GM19372 (cell line): ENCODE results near the gene ARMC12.

Experiments used
- ATAC-seq: cut with Tn5 transposase; IDR thresholded peaks from one replicate; pipeline ENCODE4 v1.9.1; 2021; ENCODE audit warnings: mild to moderate bottlenecking, low read depth, moderate library complexity; ENCODE audit not compliant: unreplicated experiment

ARMC12 gene

DNA sequence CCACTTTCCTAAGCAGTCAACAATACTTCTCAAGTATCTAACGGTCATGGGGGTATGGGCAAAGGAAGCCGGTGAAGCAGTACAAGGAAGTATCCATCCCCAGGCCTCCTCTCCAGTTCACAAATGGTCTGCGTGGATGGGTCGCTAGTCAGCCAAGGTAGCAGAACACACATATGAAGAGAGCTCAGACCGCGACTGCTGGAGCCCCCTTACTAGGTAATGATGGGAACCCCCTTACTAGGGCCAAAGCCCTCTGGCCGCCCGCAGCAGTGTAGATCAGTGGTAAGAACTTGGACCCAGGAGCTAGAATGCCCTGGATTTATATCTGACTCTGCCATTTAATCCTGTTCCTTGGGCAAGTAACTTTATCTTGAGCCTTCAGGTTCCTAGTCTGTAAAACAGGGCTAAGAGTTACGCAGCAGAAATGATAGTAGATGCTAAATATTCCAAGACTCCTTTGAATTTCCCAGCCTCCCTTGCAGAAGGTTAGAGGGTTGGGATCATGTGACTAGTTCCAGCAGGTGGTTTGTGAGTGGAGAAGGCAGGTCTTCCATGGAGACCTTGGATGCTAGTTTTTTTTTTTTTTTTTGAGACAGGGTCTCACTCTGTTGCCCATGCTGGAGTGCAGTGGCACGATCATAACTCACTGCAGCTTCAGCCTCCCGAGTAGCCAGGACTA is 37.4 kb downstream of the ARMC12 start:
- ATAC-seq, result no peak

DNA sequence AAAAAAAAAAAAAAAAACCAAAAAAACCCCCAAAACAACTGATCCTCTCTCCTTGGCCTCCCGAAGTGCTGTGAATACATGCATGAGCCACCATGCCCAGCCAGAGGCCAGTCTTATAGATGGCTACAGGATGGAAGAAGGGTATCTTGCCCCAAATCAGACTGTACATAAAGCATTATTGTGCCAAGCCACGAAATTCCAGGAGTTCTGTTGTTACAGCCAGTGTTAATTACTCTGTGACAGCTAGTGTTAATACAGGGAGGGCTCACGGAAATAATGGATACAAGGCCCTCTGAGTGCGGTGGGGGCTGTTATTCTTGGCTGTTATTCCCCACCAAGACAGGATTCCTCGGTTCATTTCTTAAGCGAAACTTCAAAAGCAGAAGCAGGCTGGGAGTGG is 38.2 kb downstream of the ARMC12 start:
- no peak for ATAC-seq

DNA sequence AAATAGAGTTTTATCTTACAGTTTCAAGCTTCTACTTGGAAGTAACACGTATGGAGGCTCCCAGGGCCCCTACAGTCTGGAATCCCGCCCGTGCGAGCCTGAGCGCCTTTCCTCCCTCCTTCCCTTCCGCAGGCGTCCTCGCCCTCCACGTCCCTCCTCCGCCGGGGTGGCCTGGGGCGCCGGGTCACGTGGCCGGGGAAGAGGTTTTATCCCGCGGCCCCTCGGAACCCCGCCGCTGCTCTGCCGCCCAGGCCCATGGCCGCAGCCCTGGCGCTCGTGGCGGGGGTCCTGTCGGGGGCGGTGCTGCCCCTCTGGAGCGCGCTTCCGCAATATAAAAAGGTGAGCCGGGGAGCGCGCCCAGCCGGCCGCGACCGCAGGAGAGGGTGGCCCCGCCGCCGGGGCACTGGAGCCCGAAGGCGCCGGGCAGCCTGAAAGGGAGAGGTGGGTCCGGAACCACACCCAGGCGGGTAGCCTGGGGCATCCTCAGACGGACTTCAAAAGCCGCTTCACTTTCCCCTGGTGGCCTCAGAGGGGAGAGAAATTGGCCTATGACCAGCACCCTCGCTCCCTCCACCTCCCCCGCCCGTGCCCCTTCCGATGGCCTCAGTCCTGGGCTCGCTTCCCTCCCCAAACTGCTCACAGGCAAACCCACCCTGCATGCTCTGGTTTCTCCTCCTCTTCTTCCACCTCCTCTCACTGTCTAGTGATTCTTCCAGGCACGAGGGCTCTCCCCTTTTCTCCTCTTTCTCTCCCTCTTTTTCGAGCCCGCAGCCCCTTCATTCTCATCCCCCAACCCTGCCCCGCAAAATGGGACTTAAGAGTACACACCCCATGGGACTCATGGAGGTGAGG is 39.8 kb downstream of the ARMC12 start, which contains the start of gene CLPSL2:
Gene CLPSL2 (plus strand): TSS at position 235 of the 852 bp plus-strand sequence. CDS start 21 bp downstream, at position 256.
- no peak for ATAC-seq

DNA sequence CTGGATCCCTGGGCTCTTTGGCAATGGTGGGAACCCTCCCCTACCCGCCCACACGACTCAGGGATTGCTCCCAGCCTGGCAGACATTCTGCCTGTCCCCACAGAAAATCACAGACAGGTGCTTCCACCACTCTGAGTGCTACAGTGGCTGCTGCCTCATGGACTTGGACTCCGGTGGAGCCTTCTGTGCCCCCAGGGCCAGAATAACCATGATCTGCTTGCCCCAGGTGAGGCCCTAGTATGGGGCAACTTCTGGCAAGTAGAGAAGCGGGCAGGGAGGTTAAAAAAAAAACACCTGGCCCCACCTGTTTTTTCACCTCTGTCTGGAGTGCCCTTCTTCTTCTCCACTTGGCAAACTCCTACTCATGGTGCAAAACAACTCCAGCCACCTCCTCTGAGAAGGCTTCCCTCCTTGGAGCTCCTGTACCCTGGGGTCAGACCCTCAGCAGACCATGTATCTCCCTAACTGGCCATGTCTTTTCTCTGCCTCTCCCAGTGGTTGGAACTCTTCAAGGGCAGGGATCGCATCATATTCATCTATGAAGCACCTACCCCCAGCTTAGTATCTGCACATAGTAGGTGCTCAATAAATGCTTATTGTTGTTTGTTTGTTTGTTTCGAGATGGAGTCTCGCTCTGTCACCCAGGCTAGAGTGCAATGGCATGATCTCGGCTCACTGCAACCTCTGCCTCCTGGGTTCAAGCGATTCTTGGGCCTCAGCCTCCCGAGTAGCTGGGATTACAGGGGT is 40.7 kb downstream of the ARMC12 start:
- no peak for ATAC-seq

DNA sequence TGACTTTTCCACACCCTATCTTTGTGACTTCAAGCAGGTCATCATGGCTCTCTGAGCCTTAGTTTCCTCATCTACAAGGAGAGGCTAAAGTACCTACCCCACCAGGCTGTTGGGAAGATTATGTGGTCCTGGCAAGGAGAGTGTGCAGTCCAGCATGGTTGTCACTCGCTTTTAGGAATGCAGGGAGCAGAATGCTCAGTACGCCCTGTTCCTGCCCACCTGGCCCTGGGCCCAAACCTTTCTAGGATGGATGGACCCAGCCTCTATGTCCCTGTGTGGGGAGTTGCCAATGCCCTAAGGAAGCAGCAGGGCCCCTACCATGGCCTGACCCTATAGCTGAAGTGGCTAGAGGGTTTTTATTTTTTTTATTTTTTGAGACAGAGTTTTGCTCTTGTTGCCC is 41.6 kb downstream of the ARMC12 start:
- ATAC-seq, result no peak

DNA sequence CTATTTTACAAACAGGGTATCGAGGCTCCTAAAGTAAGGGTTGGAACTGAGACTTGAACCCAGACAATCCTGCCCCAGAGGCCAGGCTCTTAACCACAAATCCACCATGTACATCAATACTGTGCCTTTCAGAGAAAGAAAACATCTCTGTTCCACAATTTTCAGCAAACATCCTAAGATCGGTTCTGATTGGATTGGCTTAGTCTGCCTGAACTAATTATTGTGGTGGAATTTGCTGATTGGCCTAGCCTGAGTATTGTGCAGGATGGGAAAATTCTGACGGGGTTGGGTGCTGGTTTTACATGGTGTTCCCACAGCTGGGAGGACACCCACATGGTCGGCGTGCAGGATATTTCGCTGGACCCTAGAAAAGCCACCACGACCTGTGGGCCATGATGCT is 43.9 kb downstream of the ARMC12 start, which contains the start of gene CLPSL1:
Gene CLPSL1 (plus strand): TSS at position 301 of the 400 bp plus-strand sequence. CDS start 92 bp downstream, at position 393.
- ATAC-seq, result no peak

DNA sequence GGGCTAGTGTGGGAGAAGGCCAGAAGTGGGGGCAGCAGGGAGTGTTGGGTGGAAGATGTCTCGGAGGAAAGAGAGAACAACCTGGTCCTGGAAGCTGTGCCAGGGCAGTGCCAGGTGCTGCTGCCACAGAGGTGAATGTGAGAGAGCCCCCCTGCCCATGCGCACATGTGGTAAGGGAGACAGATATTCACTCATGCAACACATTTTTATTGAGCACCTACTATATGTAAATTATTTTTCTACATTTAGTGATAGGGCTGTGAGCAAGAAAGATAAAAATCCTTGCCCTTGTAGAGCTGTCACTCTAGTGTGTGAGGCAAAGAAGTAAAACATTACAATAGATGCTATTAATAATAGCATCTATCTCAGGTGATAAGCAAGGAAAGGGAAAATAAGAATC is 44.5 kb downstream of the ARMC12 start:
- ATAC-seq, result no peak

DNA sequence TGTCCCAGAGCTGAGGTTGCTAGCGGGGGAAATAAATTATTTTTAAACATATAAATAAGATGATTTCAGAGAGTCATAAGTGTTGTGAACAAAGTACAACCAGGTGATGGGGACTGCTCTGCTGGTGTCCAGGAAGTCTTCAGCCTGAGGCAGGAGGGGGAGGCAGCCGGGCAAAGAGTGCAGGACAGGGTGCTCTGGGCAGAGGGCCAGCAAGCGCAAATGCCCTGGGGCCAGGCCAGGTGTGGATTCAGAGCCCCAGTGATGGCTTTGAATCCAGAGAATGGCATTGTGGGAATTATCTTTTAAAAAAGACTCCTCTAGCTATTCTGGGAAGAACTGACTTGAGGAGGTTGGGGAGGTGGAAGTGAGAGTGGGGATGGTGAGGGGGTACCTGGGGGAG is 45.6 kb downstream of the ARMC12 start:
- ATAC-seq, result no peak

DNA sequence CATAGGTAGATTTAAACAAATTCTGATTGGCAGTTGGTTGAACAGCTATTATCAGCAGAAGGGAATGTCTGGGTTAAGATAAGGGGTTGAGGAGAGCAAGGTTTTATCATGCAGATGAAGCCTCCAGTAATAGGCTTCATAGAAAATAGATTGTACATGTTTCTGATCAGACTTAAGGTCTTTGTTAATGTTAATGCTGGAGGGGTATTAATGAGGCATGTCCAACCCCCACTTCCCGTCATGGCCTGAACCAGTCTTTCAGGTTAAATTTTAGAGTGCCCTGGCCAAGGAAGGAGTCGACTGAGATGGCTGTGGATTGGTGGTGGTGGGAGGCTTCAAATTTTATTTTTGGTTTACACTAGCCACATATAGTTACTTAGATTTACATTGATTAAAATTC is 47.4 kb downstream of the ARMC12 start:
- no peak for ATAC-seq

DNA sequence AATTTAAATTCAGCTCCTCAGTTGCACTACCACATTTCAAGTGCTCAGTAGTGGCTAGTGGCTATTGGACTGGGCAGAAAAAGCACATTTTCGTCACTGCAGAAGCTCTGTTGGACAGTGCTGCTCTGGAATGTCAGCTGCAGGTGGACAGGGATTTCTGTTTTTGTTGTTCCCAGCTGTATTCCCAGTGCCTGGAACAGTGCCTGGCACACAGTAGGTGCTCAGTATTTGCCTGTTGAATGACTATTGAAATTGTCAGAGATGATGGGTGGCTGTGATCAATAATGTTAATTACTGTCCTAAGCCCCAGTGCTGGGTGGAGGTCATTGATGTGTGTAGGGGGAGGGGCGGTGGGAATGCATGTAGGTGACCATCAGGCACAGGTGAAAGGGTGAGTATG is 49.4 kb downstream of the ARMC12 start:
- no peak for ATAC-seq

DNA sequence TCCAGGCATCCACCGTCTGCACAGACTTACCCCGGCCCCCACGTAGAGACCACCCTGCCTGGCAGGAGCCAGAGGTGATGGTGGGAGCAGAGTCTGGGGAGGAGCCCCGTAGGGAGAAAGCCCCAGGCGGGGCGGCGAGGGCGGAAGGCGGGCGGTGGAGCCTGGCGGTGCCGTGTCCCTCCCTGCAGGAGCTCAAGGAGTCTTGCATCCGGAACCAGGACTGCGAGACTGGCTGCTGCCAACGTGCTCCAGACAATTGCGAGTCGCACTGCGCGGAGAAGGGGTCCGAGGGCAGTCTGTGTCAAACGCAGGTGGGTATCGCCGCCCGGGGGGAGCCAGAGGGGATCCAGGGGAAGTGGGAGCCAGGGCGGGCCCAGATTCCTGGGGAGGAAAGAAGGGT is 50.0 kb downstream of the ARMC12 start:
- ATAC-seq, result no peak

DNA sequence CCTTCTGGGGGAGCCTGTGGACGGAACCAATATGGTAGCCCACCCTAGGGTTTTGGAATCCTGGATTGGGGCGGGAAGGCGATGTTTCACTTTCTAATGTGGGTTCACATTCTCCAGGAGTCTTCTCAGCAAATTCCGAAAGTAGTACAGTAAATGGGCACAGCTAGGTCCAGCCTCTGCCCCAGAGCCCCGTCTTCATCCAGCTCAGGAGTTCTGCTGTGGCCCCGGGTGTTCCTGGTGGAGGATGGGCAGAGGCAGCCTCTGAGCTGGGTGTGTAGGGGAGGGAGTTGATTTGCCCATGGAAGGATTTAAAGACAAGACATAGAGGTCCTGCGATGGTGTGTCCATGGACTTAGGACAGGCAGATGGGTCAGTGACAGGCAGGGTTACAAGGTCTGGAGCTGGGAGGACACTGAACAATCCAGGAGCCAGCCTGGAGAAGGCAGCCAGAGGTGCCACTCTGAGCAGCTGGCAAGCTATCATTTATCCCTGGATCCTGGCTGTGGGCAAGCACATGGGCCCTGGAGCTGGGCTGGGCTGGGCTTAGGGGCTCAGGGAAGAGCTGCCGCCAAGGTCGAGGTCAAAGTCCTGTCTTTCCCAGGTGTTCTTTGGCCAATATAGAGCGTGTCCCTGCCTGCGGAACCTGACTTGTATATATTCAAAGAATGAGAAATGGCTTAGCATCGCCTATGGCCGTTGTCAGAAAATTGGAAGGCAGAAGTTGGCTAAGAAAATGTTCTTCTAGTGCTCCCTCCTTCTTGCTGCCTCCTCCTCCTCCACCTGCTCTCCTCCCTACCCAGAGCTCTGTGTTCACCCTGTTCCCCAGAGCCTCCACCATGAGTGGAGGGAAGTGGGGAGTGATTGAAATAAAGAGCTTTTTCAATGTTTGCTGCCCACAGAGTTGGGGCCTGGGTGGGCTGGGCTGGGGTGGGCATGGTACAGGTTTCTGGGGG is 50.7 kb downstream of the ARMC12 start:
- ATAC-seq, result no peak

DNA sequence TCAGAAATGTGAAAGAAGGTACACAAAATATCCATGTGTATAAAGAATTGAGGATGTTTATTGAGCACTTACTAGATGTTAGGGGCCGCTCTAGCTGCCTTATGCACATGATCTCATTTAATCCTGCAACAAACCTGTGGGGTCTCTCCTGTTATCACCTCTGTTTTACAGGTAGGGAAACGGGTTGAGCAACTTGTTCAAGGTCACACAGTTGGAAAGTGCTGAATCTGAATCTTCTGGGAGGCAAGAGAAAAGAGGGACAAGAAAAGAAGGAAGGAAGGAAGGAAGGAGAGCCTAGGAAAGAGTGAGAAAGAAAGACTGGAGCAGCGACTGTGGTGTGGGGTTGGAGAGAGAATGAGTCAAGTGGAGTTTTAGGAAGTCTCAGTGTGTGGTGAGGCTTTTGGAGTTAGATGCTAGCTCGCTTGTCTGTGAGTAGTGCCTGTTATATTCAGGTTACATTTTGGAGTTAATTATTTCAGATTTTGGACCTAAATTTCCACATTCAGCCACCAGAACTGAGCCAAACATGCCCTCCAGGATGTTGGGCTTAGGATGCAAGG is 51.7 kb downstream of the ARMC12 start:
- ATAC-seq, result no peak

DNA sequence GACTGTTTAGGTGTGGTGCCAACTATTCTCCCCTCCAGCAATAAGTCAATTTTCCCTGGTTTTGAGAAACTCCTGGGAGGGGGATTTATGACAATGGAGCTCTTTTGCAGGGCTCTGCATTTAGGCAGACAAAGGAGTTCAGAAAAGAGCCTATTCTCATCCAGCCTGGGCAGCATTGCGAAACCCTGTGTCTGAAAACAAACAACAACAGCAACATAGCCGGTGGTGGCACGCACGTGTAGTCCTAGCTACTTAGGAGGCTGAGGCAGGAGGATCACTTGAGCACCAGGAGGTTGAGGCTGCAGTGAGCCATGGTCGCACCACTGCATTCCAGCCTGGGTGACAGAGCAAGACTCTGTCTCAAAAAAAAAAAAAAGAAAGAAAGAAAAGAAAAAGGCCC is 53.9 kb downstream of the ARMC12 start:
- no peak for ATAC-seq

DNA sequence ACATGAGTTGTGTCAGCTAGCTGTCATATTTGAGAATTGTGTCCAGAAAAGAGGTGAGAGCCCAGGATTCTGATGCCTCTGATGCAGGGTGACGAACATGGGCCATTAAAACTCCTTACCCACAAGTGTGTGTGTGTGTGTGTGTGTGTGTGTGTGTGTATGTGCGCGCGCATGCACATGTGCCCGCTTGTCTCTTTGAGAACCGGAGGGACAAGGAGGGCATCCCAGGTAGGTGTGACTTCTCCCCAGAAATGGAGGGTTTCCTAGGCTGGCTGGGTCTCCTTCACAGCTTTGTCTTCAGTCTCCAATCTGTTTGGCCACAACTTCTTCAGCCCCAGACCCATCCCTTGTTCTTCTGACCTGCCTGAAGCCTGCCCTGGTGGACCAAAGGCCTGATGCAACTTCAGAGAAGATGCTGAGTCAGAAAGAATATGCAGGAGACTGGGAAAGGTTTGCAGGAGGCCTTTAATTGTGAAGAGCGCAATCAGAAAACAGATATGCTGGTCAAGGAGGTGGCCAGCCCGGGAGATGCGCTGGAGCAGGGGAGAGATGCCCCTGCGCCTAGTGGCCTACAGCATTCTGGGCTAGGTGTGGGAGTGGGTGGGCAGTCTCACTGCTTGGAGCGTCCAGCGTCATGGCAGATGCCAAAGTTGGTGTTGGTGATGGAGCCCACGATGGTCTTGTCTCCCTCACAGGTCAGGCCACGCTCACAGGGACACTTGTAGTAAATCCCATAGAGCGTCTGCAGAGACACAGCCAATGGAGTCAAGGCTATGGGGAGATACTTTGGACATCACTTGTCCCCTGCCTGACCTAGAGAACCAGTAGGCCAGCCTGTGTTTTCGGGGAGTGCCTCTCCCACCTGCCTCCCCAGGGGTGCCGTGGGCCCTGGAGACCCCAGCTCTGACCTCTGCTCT is 58.0 kb downstream of the ARMC12 start:
- no peak for ATAC-seq

DNA sequence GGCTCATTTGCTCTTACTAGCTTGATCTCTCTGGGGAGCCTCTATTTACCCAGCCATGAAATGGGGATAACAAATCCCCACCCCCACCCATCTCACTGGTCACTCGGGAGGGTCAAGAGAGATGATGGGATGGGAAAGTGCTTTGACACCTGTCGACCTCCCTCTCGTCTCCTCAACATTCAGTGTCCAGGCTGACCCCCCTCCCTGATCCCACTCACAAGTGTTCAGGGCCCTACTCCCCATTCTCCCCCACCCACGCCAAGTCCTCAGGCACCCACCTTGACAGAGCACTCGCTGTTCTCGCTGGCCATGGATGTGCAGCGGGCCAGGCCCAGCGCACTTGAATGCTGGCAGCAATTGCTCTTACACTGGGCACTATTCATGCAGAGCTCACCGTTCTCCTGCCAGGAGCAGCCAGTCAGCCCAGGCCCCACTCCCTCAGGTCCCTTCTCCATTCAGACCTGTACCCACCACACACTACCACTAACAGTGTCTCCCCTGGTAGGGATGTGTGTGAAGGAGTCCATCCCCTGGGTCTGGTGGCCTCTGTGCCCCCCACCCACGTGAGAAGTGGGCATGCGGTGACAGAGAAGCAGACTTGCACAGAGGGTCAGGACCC is 58.7 kb downstream of the ARMC12 start:
- no peak for ATAC-seq

DNA sequence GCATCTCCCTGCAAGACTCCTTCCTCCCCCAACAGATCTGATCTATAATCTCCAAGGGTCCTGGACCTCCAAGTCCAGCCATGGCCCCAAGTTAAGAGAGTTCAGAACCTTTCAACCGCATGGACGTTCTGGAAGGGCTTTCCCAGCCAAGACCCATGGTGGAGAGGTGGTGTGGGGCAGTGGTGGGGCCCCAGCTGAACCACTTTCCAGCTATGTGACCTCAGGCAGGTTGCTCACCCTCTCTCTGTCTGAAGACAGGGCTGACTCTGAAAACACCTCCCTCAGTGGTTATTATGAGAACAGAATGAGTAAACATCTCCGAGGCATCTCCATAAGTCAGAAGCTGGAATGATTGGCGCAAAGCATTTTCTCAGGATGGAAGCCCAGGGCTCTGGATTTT is 59.4 kb downstream of the ARMC12 start:
- ATAC-seq, result no peak

DNA sequence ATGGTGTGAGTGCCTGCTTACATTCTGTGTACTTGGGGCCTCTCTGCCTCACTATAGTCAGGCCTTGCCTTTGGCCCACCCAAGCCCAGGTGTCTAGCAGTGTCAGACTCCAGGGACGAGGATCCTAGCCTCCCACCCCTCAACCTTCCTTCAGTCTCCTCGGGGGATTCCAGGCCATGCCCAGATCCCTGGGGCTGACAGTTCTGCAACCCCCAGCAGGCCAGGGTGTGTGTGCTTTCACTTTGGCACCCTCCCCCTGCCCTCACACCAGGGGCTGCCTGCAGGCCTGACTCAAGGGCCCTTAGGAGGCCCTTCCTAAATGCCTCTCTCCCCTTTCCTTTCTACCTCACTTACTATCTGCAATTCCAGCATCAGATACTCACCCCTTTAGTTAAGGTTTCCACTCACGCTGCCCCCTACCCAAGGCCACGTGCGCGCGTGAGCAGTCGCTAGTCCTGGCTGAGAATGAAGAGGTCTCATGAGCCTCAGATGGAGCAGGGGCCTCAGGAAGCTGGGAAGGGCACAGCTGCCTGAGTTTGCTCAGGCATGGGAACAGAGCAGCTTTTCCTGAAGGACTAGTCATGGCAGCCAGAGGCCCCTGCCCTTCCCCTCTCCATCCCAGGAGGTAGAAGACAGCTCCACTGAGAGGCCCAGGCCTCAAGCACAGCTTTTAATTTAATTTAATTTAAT is 61.1 kb downstream of the ARMC12 start:
- no peak for ATAC-seq
